KMS-11 (cell line): ENCODE measurements around the gene ADAM19.

ENCODE experiments used
- H2AFZ ChIP-seq: fragments of 200-600 bp; sonication (generic); 2 replicates; pipeline ENCODE4 v1.6.1; 2016; ENCODE audit warnings: antibody characterized with exemption, mixed run types, low read depth
- H3K27ac ChIP-seq: fragments of 200-600 bp; sonication (generic); 2 replicates; pipeline ENCODE4 v1.6.1; 2016; ENCODE audit warnings: mild to moderate bottlenecking, mixed run types
- H3K27me3 ChIP-seq: fragments of 200-600 bp; sonication (generic); 2 replicates; pipeline ENCODE4 v1.6.1; 2017; ENCODE audit warnings: mild to moderate bottlenecking, low read depth, mixed run types, moderate library complexity; ENCODE audit not compliant: insufficient read depth
- H3K36me3 ChIP-seq: fragments of 200-600 bp; sonication (generic); 2 replicates; pipeline ENCODE4 v1.6.1; 2017; ENCODE audit warnings: mild to moderate bottlenecking, mixed run types; ENCODE audit not compliant: insufficient read depth
- H3K4me1 ChIP-seq: fragments of 200-600 bp; sonication (generic); 2 replicates; pipeline ENCODE4 v1.6.1; 2016; ENCODE audit warnings: mild to moderate bottlenecking, low read depth, mixed run types; ENCODE audit not compliant: poor library complexity, severe bottlenecking
- H3K4me2 ChIP-seq: fragments of 200-600 bp; sonication (generic); 2 replicates; pipeline ENCODE4 v1.7.0; 2016; ENCODE audit warnings: mild to moderate bottlenecking, mixed run types
- H3K4me3 ChIP-seq: fragments of 200-600 bp; sonication (generic); IDR thresholded peaks from 2 replicates; pipeline ENCODE4 v1.6.1; 2017; ENCODE audit warnings: low read depth, low read length, mixed read lengths; ENCODE audit not compliant: insufficient read depth
- H3K79me2 ChIP-seq: fragments of 200-600 bp; sonication (generic); 2 replicates; pipeline ENCODE4 v1.6.1; 2016; ENCODE audit warnings: low read depth, mixed run types; ENCODE audit not compliant: insufficient read depth
- H3K9ac ChIP-seq: fragments of 200-600 bp; sonication (generic); 2 replicates; pipeline ENCODE4 v1.6.1; 2016; ENCODE audit warnings: mild to moderate bottlenecking, mixed run types
- H4K20me1 ChIP-seq: fragments of 200-600 bp; sonication (generic); 2 replicates; pipeline ENCODE4 v1.6.1; 2016; ENCODE audit warnings: mild to moderate bottlenecking, mixed run types; ENCODE audit not compliant: insufficient read depth
- CTCF ChIP-seq: fragments of 200-600 bp; sonication (generic); conservative IDR thresholded peaks from 2 replicates; pipeline ENCODE4 v1.6.1; 2017; ENCODE audit warnings: low read depth, mild to moderate bottlenecking, antibody characterized with exemption, low read length, moderate library complexity, mixed read lengths

Gene ADAM19

GRCh38 chr5:157469687-157470086 is 105.9 kb downstream of the ADAM19 start:
- Histone ChIP-seq H3K4me1 (no peaks in the 10 kb centered on the region), H3K79me2 (no peaks in the 10 kb centered on the region), H4K20me1 (no peaks in the 10 kb centered on the region), H3K27me3 (no peaks in the 10 kb centered on the region), H3K27ac (no peak overlapping the region), H3K4me3 (no peak overlapping the region), H2AFZ (no peak overlapping the region), H3K4me2 (no peak overlapping the region), H3K9ac (no peak overlapping the region), H3K36me3 (no peaks in the 10 kb centered on the region)
- TF ChIP-seq CTCF = no peak

DNA sequence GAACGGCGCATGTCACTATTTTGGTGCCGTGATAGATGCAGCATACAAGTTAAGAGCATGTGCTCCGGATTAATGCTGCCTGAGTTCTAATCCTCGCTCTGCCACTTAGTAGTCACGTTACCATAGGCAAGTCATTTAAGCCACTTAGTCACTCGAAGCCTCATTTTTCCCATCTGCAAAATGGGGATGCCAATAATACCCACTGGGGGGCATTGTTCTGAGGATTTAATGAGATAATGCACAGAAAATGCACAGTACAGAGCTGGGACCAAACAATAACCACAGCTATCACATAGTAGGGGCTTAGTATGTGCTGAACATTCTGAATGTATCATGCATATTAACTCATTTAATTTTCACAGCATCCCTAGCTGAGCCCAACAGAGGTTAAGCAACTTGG is 106.5 kb downstream of the ADAM19 start:
- Histone ChIP-seq H3K9ac (no peak overlapping the region), H3K4me2 (no peak overlapping the region), H2AFZ (no peak overlapping the region), H3K4me3 (no peak overlapping the region), H3K79me2 (no peaks in the 10 kb centered on the region), H3K27ac (no peak overlapping the region), H3K36me3 (no peaks in the 10 kb centered on the region), H4K20me1 (no peaks in the 10 kb centered on the region), H3K4me1 (no peaks in the 10 kb centered on the region), H3K27me3 (no peaks in the 10 kb centered on the region)
- TF ChIP-seq CTCF = no peak

DNA sequence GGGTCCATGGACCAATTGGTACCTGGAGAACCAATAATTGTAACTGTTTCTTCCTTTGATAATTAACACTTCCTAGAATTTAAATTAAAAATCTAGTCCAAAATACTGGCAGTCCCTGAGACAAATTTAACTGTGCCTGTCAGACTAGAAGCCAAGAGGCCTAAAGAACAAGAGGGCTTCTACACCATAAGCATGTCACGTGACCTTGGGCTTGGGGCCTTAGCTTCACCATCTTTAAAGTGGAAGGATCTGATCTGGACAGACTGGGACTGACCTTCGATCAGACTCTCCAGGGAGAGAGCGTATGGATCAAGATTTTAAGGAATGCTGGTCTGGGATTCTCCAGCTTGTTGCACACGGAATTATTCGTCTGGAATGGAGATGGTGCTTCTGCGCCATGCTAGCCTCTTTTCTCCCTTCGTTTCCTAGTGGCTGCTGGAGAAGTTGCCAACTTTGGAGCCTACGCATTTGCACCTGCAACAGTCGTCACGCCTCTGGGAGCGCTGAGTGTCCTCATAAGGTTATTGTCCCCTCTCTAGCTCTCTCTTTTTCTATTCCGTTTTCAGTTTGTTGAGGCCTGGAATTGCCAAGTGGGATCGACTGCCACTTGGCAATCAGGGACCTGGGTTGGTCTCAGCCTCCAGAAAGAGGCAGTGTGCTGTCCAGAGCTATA is 107.1 kb downstream of the ADAM19 start:
- Histone ChIP-seq H3K4me2 (no peak overlapping the region), H2AFZ (no peak overlapping the region), H3K36me3 (no peaks in the 10 kb centered on the region), H3K79me2 (no peaks in the 10 kb centered on the region), H3K9ac (no peak overlapping the region), H3K27me3 (no peaks in the 10 kb centered on the region), H3K4me1 (no peaks in the 10 kb centered on the region), H3K27ac (no peak overlapping the region), H3K4me3 (no peak overlapping the region), H4K20me1 (no peaks in the 10 kb centered on the region)
- no peak for TF ChIP-seq CTCF

DNA sequence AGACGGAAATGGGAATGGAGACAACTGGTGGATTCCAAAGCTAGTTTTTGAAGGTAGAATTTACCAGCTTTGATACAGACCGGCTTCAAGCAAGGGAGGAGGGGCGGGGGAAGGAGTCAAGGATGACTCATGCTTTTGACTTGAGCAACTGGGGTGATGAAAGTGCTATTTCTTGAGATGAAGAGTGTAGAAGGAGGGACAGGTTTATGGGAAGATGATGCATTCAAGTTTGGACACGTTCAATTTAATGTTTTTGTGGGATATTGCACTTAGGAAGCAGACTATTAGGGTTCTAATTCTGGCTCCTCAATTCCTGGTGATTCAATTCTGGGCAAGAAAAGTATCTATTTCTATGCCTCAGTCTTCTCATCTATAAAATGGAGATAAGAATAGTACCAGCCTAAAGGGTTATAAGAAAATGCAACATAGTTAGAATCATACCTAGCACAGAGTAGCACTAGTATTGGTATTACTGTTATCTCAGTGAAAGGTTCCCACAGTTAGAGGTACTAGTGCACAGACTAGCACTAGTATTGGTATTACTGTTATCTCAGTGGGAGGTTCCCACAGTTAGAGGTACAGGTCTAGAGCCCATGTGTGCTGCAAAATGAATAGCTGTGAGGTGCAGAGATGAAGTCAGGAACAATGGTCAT is 110.9 kb downstream of the ADAM19 start:
- no peak overlapping the region for H2AFZ ChIP-seq
- H3K79me2 ChIP-seq = no peaks in the 10 kb centered on the region
- H3K27ac ChIP-seq = no peak overlapping the region
- no peaks in the 10 kb centered on the region for H3K27me3 ChIP-seq
- TF ChIP-seq CTCF = no peak
- H3K4me1 ChIP-seq = no peaks in the 10 kb centered on the region
- H3K4me3 ChIP-seq = no peak overlapping the region
- H3K36me3 ChIP-seq = no peaks in the 10 kb centered on the region
- no peaks in the 10 kb centered on the region for H4K20me1 ChIP-seq
- H3K4me2 ChIP-seq = no peak overlapping the region
- no peak overlapping the region for H3K9ac ChIP-seq
